Activated naive CD8-positive, alpha-beta T cell treated with anti-CD3 and anti-CD28 coated beads, Interleukin-2, amount 50 U/mL, for 24 hours (primary cell): ENCODE data around the gene NOTCH2.
A peak's percentile ranks its signal among the peaks of the same experiment; 100 is the strongest.

Source experiments
- ATAC-seq: fragments of 150-1000 bp; cut with Tn5 transposase; one replicate; pipeline ENCODE4 v1.10.0; 2021
- DNase-seq: peaks from one replicate; pipeline ENCODE4 v3.0.0; 2021
- H3K27ac Mint-ChIP-seq: one replicate; pipeline ENCODE4 v1.8.0; 2021; ENCODE audit warnings: mild to moderate bottlenecking, mixed read lengths
- H3K27me3 Mint-ChIP-seq: one replicate; pipeline ENCODE4 v1.8.0; 2021; ENCODE audit warnings: mixed read lengths
- H3K36me3 Mint-ChIP-seq: one replicate; pipeline ENCODE4 v1.8.0; 2021; ENCODE audit warnings: low read depth, mixed read lengths
- H3K4me1 Mint-ChIP-seq: one replicate; pipeline ENCODE4 v1.8.0; 2021; ENCODE audit warnings: mixed read lengths
- H3K4me3 Mint-ChIP-seq: one replicate; pipeline ENCODE4 v1.8.0; 2021; ENCODE audit warnings: mild to moderate bottlenecking, moderate library complexity, mixed read lengths
- H3K9me3 Mint-ChIP-seq: one replicate; pipeline ENCODE4 v1.8.0; 2021; ENCODE audit warnings: mixed read lengths

Gene NOTCH2

DNA sequence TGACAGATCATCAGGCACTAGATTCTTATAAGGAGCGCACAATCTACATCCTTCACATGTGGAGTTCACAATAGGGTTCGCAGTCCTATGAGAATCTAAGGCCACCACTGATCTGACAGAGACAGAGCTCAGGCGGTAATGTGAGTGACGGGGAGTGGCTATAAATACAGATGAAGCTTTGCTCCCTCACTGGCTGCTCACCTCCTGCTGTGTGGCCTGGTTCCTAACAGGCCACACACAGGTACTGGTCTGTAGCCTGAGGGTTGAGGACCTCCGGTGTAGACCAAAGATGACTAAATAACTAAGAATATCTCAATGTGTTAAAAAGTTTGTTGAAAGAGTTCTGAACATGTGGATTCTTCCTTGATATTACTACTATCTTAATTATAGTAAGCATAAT is 117.0 kb downstream of the NOTCH2 start:
- ATAC-seq = no peak
- H3K36me3 Mint-ChIP-seq = peaks cover 12% of the 10 kb centered on the region
- H3K4me1 Mint-ChIP-seq = peaks cover 4% of the 10 kb centered on the region
- no peaks in the 10 kb centered on the region for H3K27me3 Mint-ChIP-seq
- H3K4me3 Mint-ChIP-seq = no peak overlapping the region
- H3K27ac Mint-ChIP-seq = no peak overlapping the region
- H3K9me3 Mint-ChIP-seq = no peaks in the 10 kb centered on the region
- no peak for DNase-seq

- Mint-ChIP-seq H3K4me1 (no peaks in the 10 kb centered on the region), H3K27ac (no peak overlapping the region), H3K9me3 (no peaks in the 10 kb centered on the region), H3K27me3 (no peaks in the 10 kb centered on the region), H3K4me3 (no peak overlapping the region), H3K36me3 (peaks cover 16% of the 10 kb centered on the region)
- DNase-seq (peak; percentile 75), ATAC-seq (peak; percentile 68)
These were observed 120.9 kb downstream of the NOTCH2 start for GRCh38 chr1:119948342-119949214.

GRCh38 chr1:119947468-119947867 is 122.0 kb downstream of the NOTCH2 start:
- ATAC-seq = no peak
- H3K4me1 Mint-ChIP-seq = no peaks in the 10 kb centered on the region
- H3K9me3 Mint-ChIP-seq = no peaks in the 10 kb centered on the region
- no peak for DNase-seq
- H3K27ac Mint-ChIP-seq = no peak overlapping the region
- no peak overlapping the region for H3K4me3 Mint-ChIP-seq
- peaks cover 16% of the 10 kb centered on the region for H3K36me3 Mint-ChIP-seq
- H3K27me3 Mint-ChIP-seq = no peaks in the 10 kb centered on the region

DNA sequence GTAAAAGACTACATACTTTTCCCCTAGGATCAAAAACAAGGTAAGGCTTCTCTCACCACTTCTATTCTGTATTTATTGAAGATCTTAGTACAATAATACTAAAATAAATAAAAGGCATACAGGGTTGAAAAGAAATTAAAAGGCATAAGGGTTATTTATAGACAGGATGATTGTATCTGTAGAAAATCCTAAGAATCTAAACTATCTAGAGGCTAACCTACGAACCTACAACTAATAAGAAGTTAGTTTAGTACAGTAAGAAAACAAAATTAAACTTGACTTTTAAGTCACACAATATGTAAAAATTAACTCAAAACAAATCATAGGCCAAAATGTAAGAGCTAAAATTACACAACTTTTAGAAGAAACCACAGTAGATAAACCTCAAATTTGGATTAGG is 122.7 kb downstream of the NOTCH2 start:
- Mint-ChIP-seq H3K27me3 (no peaks in the 10 kb centered on the region), H3K27ac (no peak overlapping the region), H3K9me3 (no peaks in the 10 kb centered on the region), H3K36me3 (peaks cover 19% of the 10 kb centered on the region), H3K4me3 (no peak overlapping the region), H3K4me1 (peaks cover 2% of the 10 kb centered on the region)
- no peak for ATAC-seq
- no peak for DNase-seq

DNA sequence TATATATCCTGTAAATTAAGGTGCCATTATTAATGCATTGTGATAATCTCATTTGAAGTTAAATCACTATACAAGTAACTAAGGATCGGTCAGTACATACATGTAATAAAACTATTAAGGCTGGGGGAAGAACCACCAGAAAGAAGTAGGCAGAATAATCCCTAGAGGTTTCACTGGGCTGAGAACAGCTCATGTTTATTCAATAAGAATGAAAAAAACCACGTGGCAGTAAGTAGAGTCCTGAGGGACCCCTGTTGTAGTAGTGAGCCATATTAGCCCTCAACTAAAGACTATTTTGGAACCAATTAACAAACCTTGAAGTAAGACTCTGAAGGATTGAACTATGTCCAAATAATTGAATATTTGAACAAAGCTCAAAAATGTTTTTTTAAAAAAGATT is 126.2 kb downstream of the NOTCH2 start:
- Mint-ChIP-seq H3K27me3 (no peaks in the 10 kb centered on the region), H3K27ac (no peak overlapping the region), H3K36me3 (peaks cover 20% of the 10 kb centered on the region), H3K9me3 (no peaks in the 10 kb centered on the region), H3K4me3 (no peak overlapping the region), H3K4me1 (peaks cover 7% of the 10 kb centered on the region)
- DNase-seq = no peak
- no peak for ATAC-seq

DNA sequence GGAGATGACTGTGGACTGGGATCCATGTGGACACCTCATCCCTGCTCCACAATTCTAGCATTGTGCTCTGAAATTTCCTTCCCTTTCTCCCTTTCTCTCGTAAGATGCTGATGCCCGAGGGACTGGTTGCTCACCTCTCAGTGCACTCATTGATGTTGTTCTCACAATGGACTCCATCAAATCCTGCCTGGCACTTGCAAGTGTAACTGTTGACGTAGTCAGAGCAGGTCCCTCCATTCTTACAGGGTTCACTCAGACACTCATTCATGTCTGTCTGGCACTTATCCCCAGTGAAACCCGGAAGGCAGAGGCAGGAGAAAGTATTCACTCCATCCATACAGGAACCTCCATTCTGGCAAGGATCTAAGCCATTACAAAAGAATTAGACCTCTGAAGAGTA is 128.1 kb downstream of the NOTCH2 start:
- no peak for ATAC-seq
- DNase-seq = no peak
- Mint-ChIP-seq H3K9me3 (no peaks in the 10 kb centered on the region), H3K4me1 (peaks cover 7% of the 10 kb centered on the region), H3K4me3 (no peak overlapping the region), H3K27ac (no peak overlapping the region), H3K27me3 (no peaks in the 10 kb centered on the region), H3K36me3 (peaks cover 34% of the 10 kb centered on the region)

DNA sequence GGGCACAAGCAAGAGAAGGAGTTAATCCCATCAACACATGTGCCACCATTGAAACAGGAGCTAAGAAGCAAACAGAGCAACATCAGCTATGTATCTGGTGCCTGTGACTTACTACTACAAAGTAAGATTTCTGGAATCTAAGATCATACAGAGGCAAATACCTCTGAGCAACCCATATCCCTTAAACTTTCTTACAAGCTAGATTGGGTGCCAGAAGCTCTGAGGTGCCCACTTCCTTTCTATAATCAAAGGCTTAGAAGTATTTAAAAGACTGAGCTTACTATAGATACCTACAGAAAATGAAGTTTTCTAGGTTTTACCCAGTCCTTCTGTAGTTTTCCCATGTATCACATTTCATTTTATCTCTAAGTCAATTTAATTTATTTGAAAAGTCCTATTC is 128.8 kb downstream of the NOTCH2 start:
- Mint-ChIP-seq H3K36me3 (peaks cover 38% of the 10 kb centered on the region), H3K4me3 (no peak overlapping the region), H3K9me3 (no peaks in the 10 kb centered on the region), H3K27ac (no peak overlapping the region), H3K27me3 (no peaks in the 10 kb centered on the region), H3K4me1 (peaks cover 7% of the 10 kb centered on the region)
- no peak for ATAC-seq
- no peak for DNase-seq

GRCh38 chr1:119937198-119937597 is 132.3 kb downstream of the NOTCH2 start:
- Mint-ChIP-seq H3K36me3 (peaks cover 64% of the 10 kb centered on the region), H3K4me3 (no peak overlapping the region)

GRCh38 chr1:119935915-119936314 is 133.5 kb downstream of the NOTCH2 start:
- no peak for ATAC-seq
- Mint-ChIP-seq H3K27ac (no peak overlapping the region), H3K4me3 (no peak overlapping the region), H3K27me3 (no peaks in the 10 kb centered on the region), H3K4me1 (peaks cover 2% of the 10 kb centered on the region), H3K36me3 (peaks cover 57% of the 10 kb centered on the region), H3K9me3 (peaks cover 10% of the 10 kb centered on the region)
- DNase-seq = no peak

More at GRCh38 chr1:119937198-119937597, 132.3 kb downstream of the NOTCH2 start:
- peaks cover 10% of the 10 kb centered on the region for H3K9me3 Mint-ChIP-seq
- DNase-seq = no peak
- H3K4me1 Mint-ChIP-seq = peaks cover 7% of the 10 kb centered on the region
- H3K27ac Mint-ChIP-seq = no peak overlapping the region
- no peak for ATAC-seq
- H3K27me3 Mint-ChIP-seq = no peaks in the 10 kb centered on the region

DNA sequence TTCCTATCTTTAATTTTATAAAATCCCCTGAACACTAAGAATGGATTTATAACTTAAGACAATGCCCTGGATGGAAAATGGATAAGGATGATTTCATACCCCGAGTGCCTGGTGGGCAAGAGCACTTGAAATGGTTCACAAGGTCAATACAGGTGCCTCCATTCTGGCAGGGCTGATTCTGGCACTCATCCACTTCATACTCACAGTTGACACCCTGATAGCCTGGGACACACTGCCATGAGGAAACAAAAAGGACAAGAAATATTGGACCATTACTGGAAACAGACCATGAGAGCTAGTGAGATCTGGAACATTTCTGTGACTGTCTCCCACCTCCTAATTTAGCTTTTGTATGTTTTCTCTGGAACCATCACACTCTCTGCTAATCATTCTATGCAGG is 134.1 kb downstream of the NOTCH2 start:
- H3K4me3 Mint-ChIP-seq = no peak overlapping the region
- peaks cover 54% of the 10 kb centered on the region for H3K36me3 Mint-ChIP-seq
- no peak for ATAC-seq
- no peak overlapping the region for H3K27ac Mint-ChIP-seq
- H3K9me3 Mint-ChIP-seq = peaks cover 10% of the 10 kb centered on the region
- H3K4me1 Mint-ChIP-seq = no peaks in the 10 kb centered on the region
- no peak for DNase-seq
- no peaks in the 10 kb centered on the region for H3K27me3 Mint-ChIP-seq

- no peak for ATAC-seq
- no peaks in the 10 kb centered on the region for H3K27me3 Mint-ChIP-seq
- H3K27ac Mint-ChIP-seq = no peak overlapping the region
- H3K36me3 Mint-ChIP-seq = peaks cover 53% of the 10 kb centered on the region
- no peaks in the 10 kb centered on the region for H3K4me1 Mint-ChIP-seq
- no peak for DNase-seq
- peaks cover 10% of the 10 kb centered on the region for H3K9me3 Mint-ChIP-seq
- no peak overlapping the region for H3K4me3 Mint-ChIP-seq
These were observed 136.1 kb downstream of the NOTCH2 start for GRCh38 chr1:119933397-119933796.

DNA sequence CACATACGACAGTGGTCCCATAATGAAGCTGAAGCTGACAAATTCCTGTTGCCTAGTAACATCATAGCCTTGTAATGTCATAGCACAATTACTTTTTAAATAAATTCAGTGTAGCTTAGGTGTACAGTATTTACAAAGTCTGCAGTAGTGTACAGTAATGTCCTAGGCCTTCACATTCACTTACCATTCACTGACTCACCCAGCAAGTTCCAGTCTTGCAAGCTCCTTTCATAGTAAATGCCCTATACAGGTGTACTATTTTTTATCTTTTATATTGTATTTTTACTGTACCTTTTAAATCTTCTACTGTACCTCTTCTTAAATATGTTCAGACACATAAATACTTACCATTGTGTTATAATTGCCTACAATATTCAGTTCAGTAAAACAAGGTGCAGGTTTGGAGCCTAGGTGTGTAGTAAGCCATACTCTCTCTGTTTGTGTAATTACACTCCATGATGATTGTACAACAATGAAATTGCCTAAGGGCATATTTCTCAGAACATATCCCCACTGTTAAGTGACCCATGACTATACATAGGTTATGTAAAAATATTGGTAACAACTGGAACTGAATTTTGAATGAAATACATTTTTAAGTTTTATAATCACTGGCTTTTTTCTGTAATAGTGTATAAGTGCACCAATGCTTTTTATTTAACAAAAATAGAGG is 139.7 kb downstream of the NOTCH2 start:
- no peak overlapping the region for H3K4me3 Mint-ChIP-seq
- H3K36me3 Mint-ChIP-seq = peaks cover 35% of the 10 kb centered on the region
- no peaks in the 10 kb centered on the region for H3K4me1 Mint-ChIP-seq
- ATAC-seq (no peak), DNase-seq (no peak)
- H3K27me3 Mint-ChIP-seq = no peaks in the 10 kb centered on the region
- peaks cover 10% of the 10 kb centered on the region for H3K9me3 Mint-ChIP-seq
- no peak overlapping the region for H3K27ac Mint-ChIP-seq

DNA sequence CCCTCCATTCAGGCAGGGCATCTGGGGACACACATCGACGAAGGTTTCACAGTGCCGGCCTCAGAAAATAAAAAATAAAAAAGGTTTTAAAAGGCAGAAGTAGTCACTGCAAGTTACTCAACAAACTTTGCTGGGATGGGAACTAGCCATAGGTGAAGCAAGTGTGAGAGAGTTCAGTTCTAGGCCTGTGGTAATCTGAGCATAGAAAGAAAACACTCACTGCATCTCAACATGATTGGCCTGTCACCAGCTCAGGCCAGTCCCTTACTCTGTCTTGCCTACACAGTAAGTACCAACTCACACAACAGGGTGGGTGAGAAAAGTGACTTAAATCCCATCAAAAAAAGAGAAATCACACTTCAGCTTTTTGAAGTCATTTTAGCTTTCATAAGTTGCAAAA is 142.9 kb downstream of the NOTCH2 start:
- Mint-ChIP-seq H3K36me3 (peaks cover 35% of the 10 kb centered on the region), H3K27me3 (no peaks in the 10 kb centered on the region), H3K9me3 (no peaks in the 10 kb centered on the region), H3K4me3 (no peak overlapping the region), H3K4me1 (no peaks in the 10 kb centered on the region), H3K27ac (no peak overlapping the region)
- DNase-seq (no peak), ATAC-seq (no peak)

DNA sequence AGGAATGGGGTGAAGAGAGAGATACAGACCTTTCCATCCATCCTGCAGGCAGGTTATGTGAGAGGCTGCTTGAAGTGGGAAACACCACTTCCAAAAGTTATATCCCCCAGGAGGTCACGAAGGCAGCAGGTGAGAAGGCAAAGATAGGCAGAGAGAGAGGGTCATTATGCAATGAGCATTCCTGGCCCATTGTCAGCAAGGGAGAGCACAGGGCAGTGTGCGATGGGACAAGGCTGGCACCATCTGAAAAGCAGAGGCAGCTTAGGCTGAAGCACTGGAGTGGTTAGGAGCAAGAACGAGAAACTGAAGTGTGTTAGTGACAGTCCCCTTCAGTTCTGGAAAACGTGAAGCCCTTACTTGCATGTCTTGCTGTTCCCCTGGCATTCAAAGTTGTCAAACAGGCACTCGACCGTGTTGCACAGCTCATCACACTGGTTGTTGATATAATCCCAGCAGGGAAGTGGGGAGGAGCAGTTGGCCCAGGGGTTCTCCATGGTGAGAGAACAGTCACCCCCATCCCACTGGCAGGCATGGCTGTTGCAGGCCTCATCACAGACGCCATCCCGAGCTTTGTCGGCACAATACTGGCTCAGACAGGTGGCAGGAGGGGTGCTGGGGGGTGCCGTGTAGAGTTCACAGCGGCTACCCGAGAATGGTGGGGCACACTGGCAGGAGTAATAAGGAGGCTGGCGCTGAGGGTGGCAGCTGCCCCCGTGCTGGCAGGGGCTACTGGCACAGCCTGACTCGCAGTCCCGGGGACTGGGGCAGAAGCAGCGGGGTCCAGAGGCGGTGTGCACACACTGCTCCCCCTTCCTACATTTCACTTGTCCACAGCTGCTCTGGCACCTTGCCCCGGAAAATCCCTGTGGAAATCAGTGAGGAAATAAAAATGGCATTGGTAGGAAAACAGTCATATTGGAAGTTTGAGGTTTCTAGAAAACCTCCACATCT is 144.2 kb downstream of the NOTCH2 start:
- DNase-seq (no peak), ATAC-seq (no peak)
- Mint-ChIP-seq H3K9me3 (no peaks in the 10 kb centered on the region), H3K27me3 (no peaks in the 10 kb centered on the region), H3K36me3 (peaks cover 40% of the 10 kb centered on the region), H3K4me3 (no peak overlapping the region), H3K4me1 (no peaks in the 10 kb centered on the region), H3K27ac (no peak overlapping the region)
